ENCODE data around the gene ZDHHC24. TPM values are rescaled to one million over a fixed set of nuclear protein-coding genes. Genes with fewer than 3 reads are reported as not detected.
"Not testable (repeated sequence)": the region's sequence is repeated elsewhere in the genome, so short reads cannot be mapped to it uniquely, and the experiment has no call there.

The ZDHHC24 gene
- total RNA-seq, 1 donor from 2014 or later: 13.5 TPM

- Histone ChIP-seq H3K4me3 (ENCODE audit: insufficient read depth, low read depth, low read length) (no peak overlapping the region), H2AFZ (ENCODE audit: low read depth, low read length) (no peak overlapping the region), H3K4me1 (ENCODE audit: insufficient read depth, low read length) (peaks cover 15% of the 10 kb centered on the region), H3K27ac (ENCODE audit: low read depth, low read length) (no peak overlapping the region), H3K4me2 (ENCODE audit: low read length) (no peak overlapping the region), H3K36me3 (ENCODE audit: insufficient read depth, low read length) (no peaks in the 10 kb centered on the region), H4K20me1 (ENCODE audit: insufficient read depth, low read length) (peaks cover 16% of the 10 kb centered on the region), H3K27me3 (ENCODE audit: insufficient read depth, low read length) (no peaks in the 10 kb centered on the region), H3K79me2 (ENCODE audit: insufficient read depth, low read length) (peaks cover 9% of the 10 kb centered on the region), H3K9ac (ENCODE audit: low read length) (no peak overlapping the region), H3K9me3 (ENCODE audit: insufficient read depth, low read depth, low read length) (no peaks in the 10 kb centered on the region)
- Mint-ChIP-seq H3K36me3 (ENCODE audit: low read depth, unreplicated experiment) (peaks cover 9% of the 10 kb centered on the region), H3K4me3 (ENCODE audit: unreplicated experiment) (no peak overlapping the region), H3K9me3 (ENCODE audit: unreplicated experiment) (peaks cover 14% of the 10 kb centered on the region), H3K4me1 (ENCODE audit: low read depth, unreplicated experiment) (peaks cover 14% of the 10 kb centered on the region), H3K27ac (ENCODE audit: unreplicated experiment) (no peak overlapping the region), H3K27me3 (ENCODE audit: low read depth, unreplicated experiment) (peaks cover 5% of the 10 kb centered on the region)
- no peak for TF ChIP-seq CTCF (IDR thresholded peaks at IDR 0.05; ENCODE audit: insufficient read depth, low read depth, low read length)
- no peak for TF ChIP-seq EZH2 (IDR thresholded peaks at IDR 0.05; ENCODE audit: insufficient read depth, low read length)
- FAIRE-seq (no peak), DNase-seq (ENCODE audit: low read depth) (no peak)
Observed at GRCh38 chr11:66591175-66591574, 45.3 kb upstream of the ZDHHC24 start.

GRCh38 chr11:66589996-66590675 is 44.3 kb upstream of the ZDHHC24 start:
- Histone ChIP-seq H4K20me1 (ENCODE audit: insufficient read depth, low read length) (peaks cover 7% of the 10 kb centered on the region), H3K9me3 (ENCODE audit: insufficient read depth, low read depth, low read length) (no peaks in the 10 kb centered on the region), H3K9ac (ENCODE audit: low read length) (no peak overlapping the region), H2AFZ (ENCODE audit: low read depth, low read length) (no peak overlapping the region), H3K79me2 (ENCODE audit: insufficient read depth, low read length) (peaks cover 9% of the 10 kb centered on the region), H3K4me1 (ENCODE audit: insufficient read depth, low read length) (peaks cover 8% of the 10 kb centered on the region), H3K4me2 (ENCODE audit: low read length) (no peak overlapping the region), H3K4me3 (ENCODE audit: insufficient read depth, low read depth, low read length) (no peak overlapping the region), H3K27me3 (ENCODE audit: insufficient read depth, low read length) (no peaks in the 10 kb centered on the region), H3K36me3 (ENCODE audit: insufficient read depth, low read length) (no peaks in the 10 kb centered on the region), H3K27ac (ENCODE audit: low read depth, low read length) (no peak overlapping the region)
- H3K4me3 Mint-ChIP-seq (ENCODE audit: unreplicated experiment): no peak overlapping the region
- peaks cover 6% of the 10 kb centered on the region for H3K27me3 Mint-ChIP-seq (ENCODE audit: low read depth, unreplicated experiment)
- DNase-seq (ENCODE audit: low read depth): no peak
- H3K27ac Mint-ChIP-seq (ENCODE audit: unreplicated experiment): no peak overlapping the region
- peaks cover 11% of the 10 kb centered on the region for H3K4me1 Mint-ChIP-seq (ENCODE audit: low read depth, unreplicated experiment)
- FAIRE-seq: no peak
- TF ChIP-seq CTCF (IDR thresholded peaks at IDR 0.05; ENCODE audit: insufficient read depth, low read depth, low read length) (no peak), EZH2 (IDR thresholded peaks at IDR 0.05; ENCODE audit: insufficient read depth, low read length) (no peak)
- H3K9me3 Mint-ChIP-seq (ENCODE audit: unreplicated experiment): peaks cover 16% of the 10 kb centered on the region
- H3K36me3 Mint-ChIP-seq (ENCODE audit: low read depth, unreplicated experiment): peaks cover 9% of the 10 kb centered on the region

GRCh38 chr11:66589315-66589714 is 43.5 kb upstream of the ZDHHC24 start:
- not testable (repeated sequence) for H3K4me1 Mint-ChIP-seq (ENCODE audit: low read depth, unreplicated experiment); H3K27ac ChIP-seq (ENCODE audit: low read depth, low read length); H3K79me2 ChIP-seq (ENCODE audit: insufficient read depth, low read length); H3K9me3 ChIP-seq (ENCODE audit: insufficient read depth, low read depth, low read length); H3K27ac Mint-ChIP-seq (ENCODE audit: unreplicated experiment); H3K4me3 Mint-ChIP-seq (ENCODE audit: unreplicated experiment); H3K27me3 ChIP-seq (ENCODE audit: insufficient read depth, low read length); H4K20me1 ChIP-seq (ENCODE audit: insufficient read depth, low read length); FAIRE-seq; H2AFZ ChIP-seq (ENCODE audit: low read depth, low read length); H3K4me1 ChIP-seq (ENCODE audit: insufficient read depth, low read length); DNase-seq (ENCODE audit: low read depth); H3K36me3 ChIP-seq (ENCODE audit: insufficient read depth, low read length); H3K9ac ChIP-seq (ENCODE audit: low read length); H3K4me2 ChIP-seq (ENCODE audit: low read length); H3K4me3 ChIP-seq (ENCODE audit: insufficient read depth, low read depth, low read length); H3K27me3 Mint-ChIP-seq (ENCODE audit: low read depth, unreplicated experiment); H3K36me3 Mint-ChIP-seq (ENCODE audit: low read depth, unreplicated experiment)
- H3K9me3 Mint-ChIP-seq (ENCODE audit: unreplicated experiment): peaks cover 16% of the 10 kb centered on the region
